Measurements from ENCODE around the gene YLPM1. TPM values are rescaled to one million over a fixed set of nuclear protein-coding genes. Genes with fewer than 3 reads are reported as not detected.

Gene YLPM1
- total and polyA plus RNA-seq, 4 donors: 13.3 to 124 (median 28.6) TPM

DNA sequence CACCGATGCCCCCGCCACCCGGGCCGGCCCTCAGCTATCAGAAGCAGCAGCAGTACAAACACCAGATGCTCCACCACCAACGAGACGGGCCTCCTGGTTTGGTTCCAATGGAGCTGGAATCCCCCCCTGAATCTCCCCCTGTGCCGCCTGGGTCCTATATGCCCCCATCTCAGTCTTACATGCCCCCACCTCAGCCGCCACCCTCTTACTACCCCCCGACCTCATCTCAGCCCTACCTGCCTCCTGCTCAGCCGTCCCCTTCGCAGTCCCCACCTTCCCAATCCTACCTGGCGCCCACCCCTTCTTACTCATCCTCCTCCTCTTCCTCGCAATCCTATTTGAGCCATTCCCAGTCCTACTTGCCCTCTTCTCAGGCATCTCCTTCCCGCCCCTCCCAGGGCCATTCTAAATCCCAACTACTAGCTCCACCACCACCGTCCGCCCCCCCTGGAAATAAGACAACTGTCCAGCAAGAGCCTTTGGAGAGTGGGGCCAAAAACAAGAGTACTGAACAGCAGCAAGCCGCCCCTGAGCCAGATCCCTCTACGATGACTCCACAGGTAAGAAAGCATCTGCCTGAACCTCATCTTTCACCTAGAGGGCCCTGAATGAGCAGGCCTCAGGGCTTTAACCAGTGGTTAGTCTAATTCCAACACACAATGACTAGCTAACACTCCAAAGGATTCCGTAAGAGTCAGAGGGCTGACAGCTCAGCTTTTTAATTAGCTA is 851 bp downstream of the YLPM1 start:
- ATAC-seq (ENCODE audit: insufficient read depth, low FRiP score) (no peak), DNase-seq (peak; percentile 19 to 40 (median 20))
- Histone ChIP-seq H3K9me3 (ENCODE audit: control insufficient read depth in 4 of 4, insufficient read depth in 3 of 4, low read length in 3 of 4) (no peaks in the 10 kb centered on the region), H3K27me3 (ENCODE audit: control insufficient read depth in 3 of 3, insufficient read depth in 3 of 3, low read length in 2 of 3) (no peaks in the 10 kb centered on the region), H3K36me3 (ENCODE audit: control insufficient read depth in 4 of 4, insufficient read depth in 4 of 4, low read length in 4 of 4) (peaks cover 0 to 4% (median 2%) of the 10 kb centered on the region in 4 donors), H3K4me1 (ENCODE audit: control insufficient read depth in 5 of 5, insufficient read depth in 5 of 5, low read length in 5 of 5) (peaks cover 0 to 26% (median 3%) of the 10 kb centered on the region in 5 donors), H3K4me3 (peak overlapping the region; percentile 97), H3K27ac (ENCODE audit: low read depth in 1 of 2, low read length in 1 of 2) (peak overlapping the region; percentile 97 to 99), H3K9ac (ENCODE audit: insufficient read depth in 1 of 2, low read length in 2 of 2) (peak overlapping the region; percentile 76 to 84)
- WGBS, 2 donors: 3% methylated on average over 17 to 19 of the region's 19 CpGs
- TF ChIP-seq CTCF (IDR thresholded peaks at IDR 0.05; ENCODE audit: control extremely low read depth, extremely low read depth): no peak

DNA sequence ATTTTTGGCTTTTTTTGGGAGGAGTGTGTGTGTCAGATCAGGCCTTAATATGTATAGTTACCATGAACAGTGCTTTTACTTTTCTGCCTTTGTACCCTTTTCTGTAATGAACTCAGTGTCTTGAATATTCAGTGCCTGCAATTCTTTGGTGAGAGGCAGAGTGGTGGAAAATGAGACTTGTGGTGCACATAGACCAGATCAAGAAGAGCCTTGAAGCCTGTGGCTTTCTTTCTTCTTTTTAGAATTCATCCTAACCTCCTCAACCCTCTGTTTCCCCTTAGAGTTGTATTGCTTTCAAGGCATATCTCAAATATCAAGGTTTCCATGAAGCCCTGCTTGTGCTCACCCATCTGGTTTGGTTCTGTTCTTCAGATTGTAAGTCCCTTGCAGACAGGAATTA is 2.6 kb downstream of the YLPM1 start:
- H3K9me3 ChIP-seq (ENCODE audit: control insufficient read depth in 4 of 4, insufficient read depth in 3 of 4, low read length in 3 of 4): no peaks in the 10 kb centered on the region
- no peaks in the 10 kb centered on the region for H3K27me3 ChIP-seq (ENCODE audit: control insufficient read depth in 3 of 3, insufficient read depth in 3 of 3, low read length in 2 of 3)
- ATAC-seq (ENCODE audit: insufficient read depth, low FRiP score): no peak
- H3K27ac ChIP-seq (ENCODE audit: low read depth in 1 of 2, low read length in 1 of 2): no peak overlapping the region
- H3K4me3 ChIP-seq: no peak overlapping the region
- peaks cover 0 to 26% (median 3%) of the 10 kb centered on the region in 5 donors for H3K4me1 ChIP-seq (ENCODE audit: control insufficient read depth in 5 of 5, insufficient read depth in 5 of 5, low read length in 5 of 5)
- no peak for DNase-seq
- no peak for TF ChIP-seq CTCF (IDR thresholded peaks at IDR 0.05; ENCODE audit: control extremely low read depth, extremely low read depth)
- peaks cover 0 to 4% (median 2%) of the 10 kb centered on the region in 4 donors for H3K36me3 ChIP-seq (ENCODE audit: control insufficient read depth in 4 of 4, insufficient read depth in 4 of 4, low read length in 4 of 4)
- peak overlapping the region; percentile 76 to 77 for H3K9ac ChIP-seq (ENCODE audit: insufficient read depth in 1 of 2, low read length in 2 of 2)

DNA sequence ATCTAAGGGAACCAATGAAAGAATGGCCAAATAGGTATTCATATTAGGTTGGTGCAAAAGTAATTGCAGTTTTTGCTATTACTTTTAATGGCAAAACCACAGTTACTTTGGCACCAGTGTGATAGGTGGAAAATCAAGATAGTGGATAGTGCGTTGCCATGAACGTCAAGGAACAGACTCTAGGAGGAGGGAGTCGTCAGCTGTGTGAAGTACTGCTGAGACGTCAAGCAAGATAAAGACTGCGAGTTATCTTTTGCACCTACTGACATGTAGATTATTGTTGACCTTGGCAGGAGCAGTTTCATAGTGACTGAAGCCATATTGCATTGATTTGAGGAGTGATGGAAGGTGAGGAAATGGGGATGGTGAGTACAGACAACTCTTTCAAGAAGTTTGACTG is 8.3 kb downstream of the YLPM1 start:
- ATAC-seq (ENCODE audit: insufficient read depth, low FRiP score) (no peak), DNase-seq (no peak)
- Histone ChIP-seq H3K27ac (ENCODE audit: low read depth in 1 of 2, low read length in 1 of 2) (no peak overlapping the region), H3K4me3 (no peak overlapping the region), H3K27me3 (ENCODE audit: control insufficient read depth in 3 of 3, insufficient read depth in 3 of 3, low read length in 2 of 3) (no peaks in the 10 kb centered on the region), H3K9me3 (ENCODE audit: control insufficient read depth in 4 of 4, insufficient read depth in 3 of 4, low read length in 3 of 4) (no peaks in the 10 kb centered on the region), H3K36me3 (ENCODE audit: control insufficient read depth in 4 of 4, insufficient read depth in 4 of 4, low read length in 4 of 4) (peaks cover 0 to 2% (median 1%) of the 10 kb centered on the region in 4 donors), H3K9ac (ENCODE audit: insufficient read depth in 1 of 2, low read length in 2 of 2) (no peak overlapping the region), H3K4me1 (ENCODE audit: control insufficient read depth in 5 of 5, insufficient read depth in 5 of 5, low read length in 5 of 5) (peaks cover 0 to 12% (median 3%) of the 10 kb centered on the region in 5 donors)
- no peak for TF ChIP-seq CTCF (IDR thresholded peaks at IDR 0.05; ENCODE audit: control extremely low read depth, extremely low read depth)
- 76 to 82% methylated on average over 5 of the region's 5 CpGs for WGBS, 2 donors
